GM23248 (cell line): ENCODE results near the gene TMEM91.

Source experiments
- EZH2 ChIP-seq: fragments of 200-600 bp; sonication (generic); IDR thresholded peaks from 2 replicates; pipeline ENCODE4 v1.6.1; 2018; ENCODE audit warnings: antibody characterized with exemption, mild to moderate bottlenecking; ENCODE audit not compliant: insufficient read depth, poor library complexity, severe bottlenecking
- EZH2phosphoT487 ChIP-seq: fragments of 200-600 bp; sonication (generic); IDR thresholded peaks from 2 replicates; pipeline ENCODE4 v1.6.1; 2018; ENCODE audit warnings: antibody characterized with exemption, moderate library complexity, mild to moderate bottlenecking, low read depth; ENCODE audit not compliant: insufficient read depth

- TF ChIP-seq EZH2 (no peak), EZH2phosphoT487 (no peak)
These were observed 25.1 kb downstream of the TMEM91 start for GRCh38 chr19:41401483-41401882.
